DMS153 treated with DMSO at 0.1 percent for 48 hours (cell line): ENCODE data around the gene FAM234A.

Source experiments
- DNase-seq: peaks from one replicate; lab custom pipeline; 2025; ENCODE audit not compliant: unreplicated experiment; lab: John Stamatoyannopoulos, UW

FAM234A gene

DNA sequence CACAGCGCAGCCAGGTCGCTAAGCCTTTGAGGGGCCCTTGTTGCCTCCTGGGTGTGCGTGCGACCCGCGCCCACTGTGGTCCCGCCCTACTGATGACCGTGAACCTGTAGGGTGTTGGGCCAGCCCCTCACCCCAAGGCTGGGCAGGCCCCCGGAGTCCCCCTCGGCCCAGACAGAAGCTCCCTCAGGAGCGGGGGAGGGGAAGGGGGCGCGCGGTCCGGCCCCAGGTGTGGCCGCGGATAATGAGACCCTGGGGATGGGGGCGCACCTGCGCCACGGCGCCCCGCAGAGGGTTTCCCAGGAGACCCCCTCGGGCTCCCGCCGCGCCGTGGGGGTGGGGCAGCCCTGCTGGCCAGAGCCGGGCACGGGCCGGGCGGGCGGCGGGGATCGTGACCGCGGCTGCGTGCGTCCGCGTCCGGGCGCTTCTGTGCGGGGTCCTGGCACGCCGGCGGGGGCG, 45.4 kb downstream of the FAM234A start:
- no peak for DNase-seq

DNA sequence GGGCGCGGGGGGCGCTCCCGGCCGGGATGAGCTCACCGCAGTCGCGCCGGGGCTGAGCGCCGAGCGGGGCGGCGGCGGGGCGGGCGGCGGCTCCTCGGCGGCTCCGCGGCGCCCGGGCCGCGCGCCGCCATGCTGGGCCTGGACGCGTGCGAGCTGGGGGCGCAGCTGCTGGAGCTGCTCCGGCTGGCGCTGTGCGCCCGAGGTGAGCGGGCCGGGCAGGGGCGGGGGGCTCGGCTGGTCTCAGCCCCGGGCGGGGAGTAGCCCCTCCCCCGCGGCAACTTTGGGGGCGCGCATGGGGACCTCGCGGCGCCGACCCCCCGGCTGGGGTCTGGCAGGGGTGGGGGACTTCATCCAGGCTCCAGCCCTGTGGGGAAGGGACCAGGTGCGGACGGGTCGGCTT, 45.9 kb downstream of the FAM234A start, which contains the start of gene ARHGDIG:
ARHGDIG (plus strand) TSS at position 40 of the 400 bp plus-strand sequence; CDS start at position 130, 90 bp downstream.
- no peak for DNase-seq

DNA sequence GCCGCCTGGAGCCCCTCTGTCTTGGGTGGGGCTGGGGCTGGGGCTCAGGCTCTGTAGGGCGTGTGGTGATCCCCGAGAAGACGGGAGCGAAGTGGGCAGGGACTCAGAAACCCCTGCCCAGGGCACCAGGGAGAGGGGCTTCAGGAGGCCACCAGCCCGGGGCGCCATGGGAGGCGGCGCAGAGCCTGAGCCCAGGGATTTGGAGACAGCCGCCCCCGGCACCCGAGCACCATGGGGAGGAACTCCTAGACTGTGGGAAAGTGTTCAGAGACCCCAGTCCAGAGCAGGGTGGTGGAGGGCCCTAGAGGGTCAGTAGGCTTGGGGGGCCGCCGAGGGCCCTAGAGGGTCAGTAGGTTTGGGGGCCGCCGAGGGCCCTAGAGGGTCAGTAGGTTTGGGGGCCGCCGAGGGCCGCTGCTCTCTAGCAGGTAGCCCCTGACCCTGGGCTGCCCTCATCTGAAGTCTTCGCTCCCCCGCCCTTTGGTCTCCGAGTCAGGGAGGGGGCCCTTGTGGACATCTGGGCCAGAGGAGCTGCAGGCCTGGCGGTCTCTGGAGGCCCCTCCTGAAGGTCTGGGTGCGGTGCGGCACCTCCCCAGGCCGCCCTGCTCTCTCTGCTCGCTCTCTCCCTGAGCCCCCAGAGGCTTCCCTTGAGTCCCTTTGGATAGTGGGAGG, 46.5 kb downstream of the FAM234A start:
- DNase-seq: no peak

DNA sequence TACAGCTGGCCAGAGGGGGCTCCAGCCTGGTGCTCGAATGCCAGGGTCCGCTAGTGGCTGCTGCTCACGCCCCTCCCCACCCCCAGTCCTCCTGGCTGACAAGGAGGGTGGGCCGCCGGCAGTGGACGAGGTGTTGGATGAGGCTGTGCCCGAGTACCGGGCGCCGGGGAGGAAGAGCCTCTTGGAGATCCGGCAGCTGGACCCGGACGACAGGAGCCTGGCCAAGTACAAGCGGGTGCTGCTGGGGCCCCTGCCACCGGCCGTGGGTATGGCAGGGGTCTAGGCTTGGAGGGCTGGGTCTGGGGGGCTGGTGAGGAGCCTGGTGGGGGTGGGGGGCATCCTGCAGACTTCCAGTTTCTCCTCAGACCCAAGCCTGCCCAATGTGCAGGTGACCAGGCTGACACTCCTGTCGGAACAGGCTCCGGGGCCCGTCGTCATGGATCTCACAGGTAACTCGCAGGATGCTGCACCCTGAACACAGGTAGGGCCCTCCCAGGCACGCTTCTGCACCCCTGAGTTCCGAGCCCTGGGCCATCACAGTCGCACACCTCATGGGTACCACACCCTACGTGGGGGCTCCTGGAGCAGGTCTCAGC, 47.1 kb downstream of the FAM234A start:
- DNase-seq: no peak

DNA sequence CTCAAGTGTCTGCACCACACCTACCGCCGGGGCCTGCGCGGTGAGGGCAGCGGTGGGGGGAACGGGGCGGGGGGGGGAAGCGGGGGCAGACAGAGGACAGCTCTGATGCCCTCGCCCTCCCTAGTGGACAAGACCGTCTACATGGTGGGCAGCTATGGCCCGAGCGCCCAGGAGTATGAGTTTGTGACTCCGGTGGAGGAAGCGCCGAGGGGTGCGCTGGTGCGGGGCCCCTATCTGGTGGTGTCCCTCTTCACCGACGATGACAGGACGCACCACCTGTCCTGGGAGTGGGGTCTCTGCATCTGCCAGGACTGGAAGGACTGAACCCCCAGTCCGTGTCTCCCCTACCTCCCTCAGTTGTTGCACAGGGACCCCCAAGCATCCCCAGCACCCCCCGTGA, 47.9 kb downstream of the FAM234A start:
- no peak for DNase-seq

DNA sequence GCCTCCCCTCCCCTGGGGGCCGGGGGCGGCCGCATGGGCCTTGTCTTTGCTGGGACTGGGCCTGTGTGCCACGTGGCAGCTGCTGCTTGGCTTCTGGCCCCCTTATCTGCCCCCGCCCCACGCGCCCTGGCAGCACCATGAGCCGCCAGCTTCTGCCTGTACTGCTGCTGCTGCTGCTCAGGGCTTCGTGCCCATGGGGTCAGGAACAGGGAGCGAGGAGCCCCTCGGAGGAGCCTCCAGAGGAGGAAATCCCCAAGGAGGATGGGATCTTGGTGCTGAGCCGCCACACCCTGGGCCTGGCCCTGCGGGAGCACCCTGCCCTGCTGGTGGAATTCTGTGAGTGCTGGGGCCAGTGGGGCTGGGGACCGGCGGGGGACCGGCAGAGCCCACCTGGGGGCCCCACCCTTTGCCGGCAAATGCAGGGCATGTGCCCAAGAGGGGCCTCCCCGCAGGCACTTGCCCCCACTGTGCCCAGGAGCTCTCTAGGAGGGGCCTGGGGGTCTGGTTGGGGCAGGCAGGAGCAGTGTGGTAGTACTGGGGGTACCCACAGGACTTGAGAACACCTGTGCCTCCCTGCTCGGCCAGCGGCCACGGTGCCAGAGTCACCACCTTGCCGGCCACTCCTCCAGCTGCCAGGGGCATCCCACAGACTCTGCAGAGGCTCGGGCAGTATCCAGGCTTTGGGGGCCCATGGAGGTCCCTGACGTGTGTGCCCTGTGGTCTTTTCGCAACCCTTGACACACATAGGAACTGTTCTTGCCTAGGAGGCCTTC, 48.6 kb downstream of the FAM234A start, which contains the start of gene PDIA2:
PDIA2 (plus strand) TSS at position 132 of the 773 bp plus-strand sequence; CDS start at position 138, 6 bp downstream.
- DNase-seq: no peak

DNA sequence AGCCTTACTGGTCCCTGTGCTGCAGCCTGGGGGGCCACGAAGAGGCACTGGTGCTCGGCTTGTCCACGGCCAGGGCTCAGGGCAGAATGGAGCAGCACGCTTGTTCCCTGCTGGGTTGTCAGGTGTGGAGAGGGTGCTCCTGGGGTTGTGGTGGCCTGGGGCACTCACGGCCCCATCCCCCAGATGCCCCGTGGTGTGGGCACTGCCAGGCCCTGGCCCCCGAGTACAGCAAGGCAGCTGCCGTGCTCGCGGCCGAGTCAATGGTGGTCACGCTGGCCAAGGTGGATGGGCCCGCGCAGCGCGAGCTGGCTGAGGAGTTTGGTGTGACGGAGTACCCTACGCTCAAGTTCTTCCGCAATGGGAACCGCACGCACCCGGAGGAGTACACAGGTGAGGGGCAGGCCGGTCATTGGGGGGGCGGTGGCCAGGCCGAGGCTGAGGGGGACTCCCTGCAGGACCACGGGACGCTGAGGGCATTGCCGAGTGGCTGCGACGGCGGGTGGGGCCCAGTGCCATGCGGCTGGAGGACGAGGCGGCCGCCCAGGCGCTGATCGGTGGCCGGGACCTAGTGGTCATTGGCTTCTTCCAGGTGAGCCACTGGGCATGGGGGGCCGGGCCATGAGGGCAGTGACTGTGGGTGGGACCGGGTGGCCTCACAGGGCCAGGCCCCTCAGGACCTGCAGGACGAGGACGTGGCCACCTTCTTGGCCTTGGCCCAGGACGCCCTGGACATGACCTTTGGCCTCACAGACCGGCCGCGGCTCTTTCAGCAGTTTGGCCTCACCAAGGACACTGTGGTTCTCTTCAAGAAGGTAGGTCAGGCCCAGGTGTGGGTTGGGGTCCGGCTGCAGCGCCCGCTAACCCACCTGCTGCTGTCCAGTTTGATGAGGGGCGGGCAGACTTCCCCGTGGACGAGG, 49.8 kb downstream of the FAM234A start:
- no peak for DNase-seq

DNA sequence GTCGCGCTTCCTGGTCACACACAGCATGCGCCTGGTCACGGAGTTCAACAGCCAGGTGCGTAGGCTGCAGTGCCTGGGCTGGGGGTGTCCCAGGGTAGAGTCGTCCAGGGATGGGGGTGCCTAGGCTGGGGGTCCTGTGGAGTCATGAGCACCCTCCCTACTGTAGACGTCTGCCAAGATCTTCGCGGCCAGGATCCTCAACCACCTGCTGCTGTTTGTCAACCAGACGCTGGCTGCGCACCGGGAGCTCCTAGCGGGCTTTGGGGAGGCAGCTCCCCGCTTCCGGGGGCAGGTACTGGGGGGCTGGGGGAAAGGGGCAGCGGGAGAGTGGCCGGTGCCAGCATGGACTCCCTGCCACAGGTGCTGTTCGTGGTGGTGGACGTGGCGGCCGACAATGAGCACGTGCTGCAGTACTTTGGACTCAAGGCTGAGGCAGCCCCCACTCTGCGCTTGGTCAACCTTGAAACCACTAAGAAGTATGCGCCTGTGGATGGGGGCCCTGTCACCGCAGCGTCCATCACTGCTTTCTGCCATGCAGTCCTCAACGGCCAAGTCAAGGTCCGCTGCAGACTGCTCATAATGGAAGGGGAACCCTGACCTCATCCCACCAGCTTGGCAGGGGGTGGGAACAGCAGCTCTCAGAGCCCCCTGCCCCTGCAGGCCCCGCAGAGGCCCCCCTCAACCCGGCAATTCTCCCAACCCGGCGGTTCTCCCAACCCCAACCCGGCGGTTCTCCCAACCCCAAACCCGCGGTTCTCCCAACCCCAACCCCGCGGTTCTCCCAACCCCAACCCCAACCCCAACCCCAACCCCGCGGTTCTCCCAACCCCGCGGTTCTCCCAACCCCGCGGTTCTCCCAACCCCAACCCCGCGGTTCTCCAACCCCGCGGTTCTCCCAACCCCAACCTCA, 50.8 kb downstream of the FAM234A start:
- no peak for DNase-seq

DNA sequence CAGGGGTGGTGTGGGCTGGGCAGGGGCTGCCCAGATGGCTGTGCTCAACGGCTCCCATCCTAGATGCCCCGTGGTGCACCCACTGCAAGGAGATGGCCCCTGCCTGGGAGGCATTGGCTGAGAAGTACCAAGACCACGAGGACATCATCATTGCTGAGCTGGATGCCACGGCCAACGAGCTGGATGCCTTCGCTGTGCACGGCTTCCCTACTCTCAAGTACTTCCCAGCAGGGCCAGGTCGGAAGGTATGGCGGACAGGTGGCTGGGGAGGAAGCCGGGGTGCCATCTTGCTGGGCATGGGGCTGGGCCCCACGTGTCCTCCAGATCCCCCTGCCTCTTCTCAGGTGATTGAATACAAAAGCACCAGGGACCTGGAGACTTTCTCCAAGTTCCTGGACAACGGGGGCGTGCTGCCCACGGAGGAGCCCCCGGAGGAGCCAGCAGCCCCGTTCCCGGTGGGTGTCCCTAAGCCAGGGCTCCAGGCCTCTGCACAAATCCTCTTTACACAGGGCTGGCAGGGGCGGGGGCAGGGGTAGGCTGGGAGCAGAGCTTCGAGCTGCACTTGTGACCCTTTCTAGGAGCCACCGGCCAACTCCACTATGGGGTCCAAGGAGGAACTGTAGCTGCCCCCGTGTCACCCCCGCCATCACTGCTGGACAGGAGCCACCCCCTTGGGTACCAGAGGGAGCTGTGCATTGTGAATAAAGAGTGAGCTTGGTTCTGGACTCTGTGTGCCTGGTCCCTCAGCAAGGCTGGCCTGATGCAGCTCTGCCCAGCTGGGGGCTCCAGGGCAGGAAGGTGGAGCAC, 52.1 kb downstream of the FAM234A start:
- no peak for DNase-seq

DNA sequence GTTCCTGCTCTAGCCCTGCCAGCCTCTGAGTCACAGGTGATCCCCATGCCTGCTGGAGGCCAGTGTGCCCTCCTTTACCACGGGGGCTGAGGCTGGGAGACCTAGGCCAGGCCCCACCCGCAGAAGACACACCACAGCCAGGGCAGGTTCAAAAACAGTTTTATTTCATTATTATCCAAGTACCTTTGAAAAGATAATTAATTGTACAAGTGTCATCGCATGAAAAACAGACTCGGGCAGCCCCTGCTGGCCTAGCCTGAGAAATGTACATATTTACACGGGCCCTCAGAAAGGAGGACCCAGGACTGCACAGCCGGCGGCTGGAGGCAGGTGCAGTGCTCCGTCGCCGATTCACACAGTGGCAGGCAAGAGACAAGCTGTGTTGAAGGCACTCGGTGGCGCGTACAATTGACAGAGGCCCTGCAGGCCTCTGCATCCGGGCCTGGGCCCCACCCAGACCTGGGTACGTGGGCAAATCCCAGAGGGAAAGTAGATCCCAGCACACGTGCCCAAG, 52.7 kb downstream of the FAM234A start:
- peak; percentile 57 for DNase-seq

DNA sequence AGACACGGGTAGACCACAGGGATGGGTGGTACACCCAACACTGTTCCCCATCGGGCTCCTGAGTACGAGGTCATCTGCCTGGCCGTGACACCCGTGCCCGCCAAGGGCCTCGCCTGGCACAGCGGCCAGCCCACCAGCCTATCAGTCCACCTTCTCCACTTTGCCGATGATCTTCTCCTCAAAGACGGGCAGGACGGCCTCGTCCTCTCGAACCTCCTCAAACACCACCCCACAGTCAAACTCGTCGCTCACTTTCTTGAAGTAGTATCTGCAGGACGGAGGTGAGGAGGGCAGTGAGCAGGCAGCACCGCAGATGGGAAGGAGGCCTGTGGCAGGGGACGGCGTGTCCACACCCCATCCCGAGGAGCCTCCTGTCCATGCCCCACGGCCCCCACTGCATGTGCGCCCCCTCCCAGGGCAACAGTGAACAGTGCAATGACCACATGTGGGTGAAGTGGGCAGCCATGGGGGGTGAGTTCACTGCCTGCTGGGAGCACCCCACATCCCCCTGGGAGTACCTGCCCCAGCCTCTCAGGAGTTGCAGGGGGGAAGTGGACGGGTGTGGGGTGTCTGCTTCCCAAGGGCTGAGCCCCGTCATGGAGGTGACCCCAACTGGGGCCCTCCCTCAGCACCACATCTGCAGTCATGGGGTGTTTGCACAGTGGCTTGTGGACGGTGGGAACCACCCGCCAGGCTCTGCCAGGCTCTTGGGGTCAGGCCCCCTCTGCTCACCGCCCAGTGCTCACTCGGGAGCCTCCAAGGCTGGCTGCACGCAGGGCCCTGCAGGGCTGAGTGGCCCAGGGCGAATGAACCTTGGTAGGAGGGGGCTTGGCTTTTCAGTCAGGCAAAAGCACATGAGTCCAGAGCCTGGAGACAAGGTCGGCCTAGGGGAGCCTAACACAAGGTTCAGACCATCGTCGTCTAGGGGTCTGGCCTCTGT, 53.6 kb downstream of the FAM234A start:
- DNase-seq: no peak

DNA sequence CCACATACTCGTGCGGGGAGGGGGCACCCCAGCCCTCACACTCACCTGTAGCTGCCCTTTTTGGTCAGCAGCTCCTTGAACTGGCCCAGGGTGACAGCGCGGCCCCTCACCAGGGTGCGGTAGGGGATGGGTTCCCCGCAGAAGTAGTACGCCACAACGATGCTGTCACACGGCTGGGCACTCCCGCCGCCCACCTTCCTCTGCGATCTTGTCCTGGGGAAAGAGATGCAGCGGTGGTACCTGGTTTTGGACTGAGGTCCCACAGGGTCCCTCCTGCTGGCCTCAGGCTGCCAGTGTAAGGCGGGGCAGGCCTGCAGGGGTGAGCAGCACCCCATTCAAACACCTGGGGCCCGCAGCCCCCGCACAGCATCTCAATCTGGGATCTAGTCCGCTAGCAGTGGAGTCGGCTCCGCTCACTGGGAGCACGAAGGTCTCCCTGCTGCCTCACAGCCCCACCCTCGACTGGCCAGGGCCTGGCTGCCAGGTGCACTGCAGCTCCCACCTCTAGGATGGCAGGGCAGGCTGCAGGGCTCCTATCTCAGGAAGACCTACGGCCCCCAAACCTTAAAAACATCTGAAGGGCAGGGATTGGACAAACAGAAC, 54.9 kb downstream of the FAM234A start:
- no peak for DNase-seq

DNA sequence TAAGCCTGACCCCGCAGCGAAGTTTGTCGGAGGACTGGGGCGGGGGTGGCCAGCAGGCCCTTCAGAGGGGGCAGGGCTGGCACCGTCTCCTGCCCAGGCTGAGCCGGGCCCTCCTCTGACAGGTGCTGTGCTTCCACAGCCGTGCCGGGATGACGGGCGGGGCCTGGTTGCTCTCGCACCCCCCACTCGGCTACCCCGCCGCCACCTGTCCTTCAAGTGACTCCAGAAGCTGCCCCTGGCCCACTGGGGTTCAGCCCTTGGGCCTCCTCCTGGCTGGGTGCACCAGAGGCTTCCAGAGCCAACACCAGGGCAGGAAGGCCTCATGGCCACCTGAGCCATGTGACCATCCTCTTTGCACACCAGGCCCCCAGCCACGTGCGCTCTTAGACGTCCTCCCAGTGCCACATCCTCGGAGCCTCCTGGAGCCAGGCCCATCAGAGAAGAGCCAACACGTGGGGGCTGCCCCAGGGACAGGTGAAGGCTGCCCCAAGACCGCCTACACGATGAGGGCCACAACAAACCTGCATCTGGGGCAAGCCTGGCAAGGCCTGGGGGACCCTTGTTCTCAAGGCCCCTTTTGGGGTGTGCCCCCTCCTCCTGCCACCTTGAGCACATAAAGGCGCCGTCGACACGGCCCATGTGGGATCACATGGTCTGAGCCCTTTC, 55.5 kb downstream of the FAM234A start:
- no peak for DNase-seq

DNA sequence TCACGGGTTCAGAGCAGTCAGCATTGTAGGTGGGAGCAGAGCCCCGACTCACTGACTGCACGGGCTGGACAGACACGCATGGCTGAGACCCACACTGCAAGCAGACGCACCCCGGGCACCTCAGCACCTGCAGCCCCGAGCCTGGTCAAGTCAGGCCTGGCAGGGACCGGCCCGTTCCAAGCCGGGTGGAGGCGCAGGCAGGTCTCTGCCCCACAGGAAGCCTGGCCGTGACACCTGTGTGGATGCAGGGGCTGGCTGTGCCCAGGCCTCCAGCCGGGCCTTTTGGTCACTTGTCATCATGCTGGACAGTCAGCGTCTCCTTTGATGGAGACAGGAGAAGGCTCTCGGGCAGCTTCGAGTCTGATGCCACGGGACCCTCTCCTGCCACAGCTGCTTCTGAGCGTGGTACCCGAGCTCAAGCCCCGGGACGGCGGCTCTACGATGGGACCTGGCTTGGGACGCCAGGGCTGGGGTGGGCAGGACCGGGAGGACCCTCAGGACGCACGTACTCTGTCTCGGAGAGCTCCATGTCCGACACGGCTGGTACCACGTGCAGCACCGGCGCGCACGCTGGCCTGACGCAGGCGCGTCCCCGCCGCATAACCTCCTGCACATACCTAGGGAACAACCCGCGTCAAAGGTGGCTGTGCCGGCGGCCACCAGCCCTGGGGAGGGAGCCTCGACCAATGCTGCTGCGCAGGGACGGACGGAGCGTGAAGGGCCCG, 56.2 kb downstream of the FAM234A start:
- DNase-seq: no peak

DNA sequence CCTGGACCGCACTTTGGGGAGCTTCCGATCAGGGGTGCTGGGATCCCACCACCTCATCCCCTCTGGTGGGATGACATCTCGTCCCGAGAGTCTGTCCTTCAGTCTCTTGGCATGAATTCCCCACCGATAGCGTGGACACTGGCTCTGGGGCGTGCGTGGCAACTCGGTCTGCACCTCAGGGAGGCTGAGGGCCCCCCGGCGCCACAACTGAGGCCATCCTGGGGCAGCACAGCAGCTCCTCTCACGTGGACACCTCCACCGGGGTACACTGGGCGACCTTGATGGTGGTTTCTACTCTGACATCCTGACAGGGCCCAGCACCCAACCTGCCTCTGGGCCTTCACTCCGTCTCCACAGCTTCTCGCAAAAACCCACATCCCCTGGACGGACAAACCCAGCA, 56.9 kb downstream of the FAM234A start:
- no peak for DNase-seq
